DMS53 treated with DMSO at 0.1 percent for 48 hours (cell line): ENCODE data around the gene SYNDIG1.

Experiments used
- DNase-seq: peaks from one replicate; lab custom pipeline; 2025; ENCODE audit not compliant: unreplicated experiment; lab: John Stamatoyannopoulos, UW

The SYNDIG1 gene

DNA sequence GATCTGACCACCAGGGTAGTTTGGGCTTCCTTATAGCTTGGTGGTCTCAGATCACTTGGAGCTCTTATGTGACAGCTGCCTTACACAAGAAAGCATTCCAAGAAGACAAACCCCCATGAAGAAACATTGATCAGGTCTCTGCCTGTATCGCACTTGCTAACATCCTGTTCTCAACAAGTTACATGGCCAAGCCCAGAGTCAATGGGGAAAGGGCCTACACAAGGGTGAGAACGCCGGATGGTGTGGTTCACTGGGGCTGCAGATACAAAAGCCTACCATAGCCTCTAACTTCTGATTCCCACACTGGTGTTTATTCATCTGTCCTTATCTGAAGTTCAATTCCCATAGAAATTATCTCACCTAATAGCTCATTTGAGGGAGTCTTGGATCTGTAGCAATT lies 235.5 kb downstream of the SYNDIG1 start:
- DNase-seq, result no peak

DNA sequence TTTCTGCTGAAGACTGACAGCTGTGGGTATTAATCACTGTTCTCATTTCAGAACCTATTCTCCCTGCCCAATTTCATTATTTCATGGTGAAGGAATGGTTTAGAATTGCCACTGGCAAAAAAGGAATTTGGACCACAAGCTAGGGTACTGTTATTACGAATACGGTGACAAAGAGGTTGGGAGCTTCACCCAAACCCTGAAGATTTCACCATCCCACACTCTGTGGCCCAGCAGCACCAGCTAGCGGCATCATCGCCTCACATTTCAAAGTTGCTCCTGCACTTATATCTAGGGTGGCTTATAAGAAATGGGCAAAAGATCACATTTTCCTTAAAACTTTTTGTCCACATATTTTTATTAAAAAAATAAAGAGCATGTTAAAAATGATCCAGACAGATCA lies 236.1 kb downstream of the SYNDIG1 start:
- DNase-seq, result no peak

- no peak for DNase-seq
These were observed 239.2 kb downstream of the SYNDIG1 start for GRCh38 chr20:24708411-24709295.
